A549 treated with CORT108297 at 1 μM for 4 hours (cell line): ENCODE results near the gene KLHL12. TPM values are rescaled to one million over a fixed set of nuclear protein-coding genes. Genes with fewer than 3 reads are reported as not detected.

ENCODE experiments used
- total RNA-seq: library from RNA; stranded (reverse); fragments of 200-300 nt; extraction: Qiagen RNA extraction; gene quantifications from 5 replicates; pipeline ENCODE4 v1.2.3, GENCODE V29; 2022

The KLHL12 gene
- total RNA-seq = 16.4 to 18.5 TPM (median 16.9 TPM) in 5 replicates

GRCh38 chr1:202926581-202927491, at the start of gene KLHL12:
KLHL12 (minus strand) TSS chr1:202927234; CDS start chr1:202925162, 2,072 bp downstream.

GRCh38 chr1:202957733-202958543, 30.9 kb upstream of the KLHL12 start, which contains the start of gene ADIPOR1:
ADIPOR1 (minus strand) TSS chr1:202958312; CDS start chr1:202951070, 7,242 bp downstream.

GRCh38 chr1:202888531-202889360, 38.3 kb downstream of the KLHL12 start, which contains the start of gene RABIF:
RABIF (minus strand) TSS chr1:202889149; CDS start chr1:202889098, 51 bp downstream.

Other genes starting within 250 kb of the KLHL12 start
- 0.01 to 0.04 TPM (median 0.03 TPM) in 5 replicates for gene SYT2, start 216.8 kb downstream of the KLHL12 start, total RNA-seq
- gene KDM5B, start 118.8 kb downstream of the KLHL12 start, total RNA-seq = 13.9 to 17.4 TPM (median 16.7 TPM) in 5 replicates
- 2.8 to 4.8 TPM (median 3.7 TPM) in 5 replicates for gene PCAT6, start 116.3 kb downstream of the KLHL12 start, total RNA-seq
- gene RABIF, start 38.1 kb downstream of the KLHL12 start, total RNA-seq = 14.2 to 15.7 TPM (median 14.6 TPM) in 5 replicates
- gene ADIPOR1, start 31.1 kb upstream of the KLHL12 start, total RNA-seq = 59.5 to 66.6 TPM (median 63.9 TPM) in 5 replicates
- 21.9 to 23.3 TPM (median 22.0 TPM) in 5 replicates for gene CYB5R1, start 40.0 kb upstream of the KLHL12 start, total RNA-seq
- 45.2 to 53.4 TPM (median 52.1 TPM) in 5 replicates for gene TMEM183A, start 80.1 kb upstream of the KLHL12 start, total RNA-seq
- gene PPFIA4, start 99.3 kb upstream of the KLHL12 start, total RNA-seq = 0.33 to 0.52 TPM (median 0.44 TPM) in 5 replicates
- not detected in 5 replicates for gene MYOG, start 158.8 kb upstream of the KLHL12 start, total RNA-seq
- 0.85 to 1.3 TPM (median 1.1 TPM) in 5 replicates for gene ADORA1, start 200.5 kb upstream of the KLHL12 start, total RNA-seq
- 0.03 TPM in 1 of 5 replicates, not detected in the others for gene MYBPH, start 248.6 kb upstream of the KLHL12 start, total RNA-seq